GM12878 (cell line): Measurements from ENCODE around the gene ZBTB16. TPM values are rescaled to one million over a fixed set of nuclear protein-coding genes. Genes with fewer than 3 reads are reported as not detected.

Experiments
- ATAC-seq: fragments of 200-7000 bp; cut with Tn5 transposase; 3 replicates; pipeline ENCODE4 v1.9.1; 2020; ENCODE audit warnings: mild to moderate bottlenecking, moderate library complexity
- BruUV-seq: library from RNA; stranded (reverse); fragments of 400-500 nt; replicated peaks from 2 replicates; lab custom pipeline; 2021; lab: Mats Ljungman, UMichigan
- CTCF ChIA-PET: fragments of 300-600 bp; sonication (Branson Sonifier 250); formaldehyde crosslinking; extraction: SDS; loops from one replicate; lab custom pipeline; 2021; ENCODE audit warnings: inconsistent platforms; lab: Yijun Ruan, JAX
- POLR2A ChIA-PET: fragments of 350-600 bp; formaldehyde crosslinking; extraction: SDS; loops from one replicate; lab custom pipeline; 2021; ENCODE audit warnings: inconsistent platforms; lab: Charles Lee
- RAD21 ChIA-PET: fragments of 300-600 bp; sonication (Branson Sonifier 250); formaldehyde crosslinking; loops from one replicate; lab custom pipeline; 2023; ENCODE audit warnings: antibody characterized with exemption; ENCODE audit not compliant: unreplicated experiment; lab: Charles Lee
- SMC1A ChIA-PET: fragments of 300-600 bp; sonication (Branson Sonifier 250); formaldehyde crosslinking; loops from one replicate; lab custom pipeline; 2023; ENCODE audit not compliant: unreplicated experiment, uncharacterized antibody; lab: Charles Lee
- DNase-seq: peaks from one replicate; pipeline ENCODE4 v3.0.0-alpha.2; 2011; ENCODE audit warnings: low read depth, low spot score
- FAIRE-seq: peaks from 3 replicates; lab custom pipeline; 2011; peaks lifted over from hg19 to GRCh38; lab: Jason Lieb, UNC
- H2AFZ ChIP-seq: 2 replicates; pipeline ENCODE4 v1.6.0; 2011; ENCODE audit warnings: low read depth, low read length, control low read depth; ENCODE audit not compliant: control insufficient read depth
- H3K27ac ChIP-seq: 2 replicates; pipeline ENCODE4 v1.5.1; 2011; ENCODE audit warnings: control low read depth; ENCODE audit not compliant: control insufficient read depth, insufficient read depth
- H3K27me3 ChIP-seq, 2 experiments: replicated peaks in 1 of 2; 2 replicates each; pipeline versions ENCODE4 v1.6.0 to v1.6.1; 2011; ENCODE audit warnings: low read length in 1 of 2; ENCODE audit not compliant: control insufficient read depth in 2 of 2, insufficient read depth in 2 of 2
- H3K36me3 ChIP-seq, 2 experiments: 2 replicates each; pipeline ENCODE4 v1.5.1; 2011; ENCODE audit warnings: low read length in 1 of 2; ENCODE audit not compliant: control insufficient read depth in 2 of 2, insufficient read depth in 2 of 2
- H3K4me1 ChIP-seq: 2 replicates; pipeline ENCODE4 v1.6.1; 2011; ENCODE audit warnings: mild to moderate bottlenecking, low read length, moderate library complexity, mixed read lengths; ENCODE audit not compliant: control insufficient read depth, insufficient read depth
- H3K4me2 ChIP-seq: 2 replicates; pipeline ENCODE4 v1.6.0; 2011; ENCODE audit warnings: control low read depth; ENCODE audit not compliant: control insufficient read depth, insufficient read depth
- H3K4me3 ChIP-seq: fragments of 200-600 bp; sonication (generic); 2 replicates; pipeline ENCODE4 v1.5.1; 2016
- H3K79me2 ChIP-seq: 2 replicates; pipeline ENCODE4 v1.6.0; 2011; ENCODE audit warnings: low read length; ENCODE audit not compliant: control insufficient read depth, insufficient read depth
- H3K9ac ChIP-seq: 2 replicates; pipeline ENCODE4 v1.8.0; 2011; ENCODE audit warnings: low read length, control low read depth, mixed read lengths; ENCODE audit not compliant: control insufficient read depth, insufficient read depth
- H3K9me3 ChIP-seq: replicated peaks from 3 replicates; pipeline ENCODE4 v1.5.1; 2011; ENCODE audit warnings: mild to moderate bottlenecking, low read length; ENCODE audit not compliant: control insufficient read depth, insufficient read depth
- H4K20me1 ChIP-seq: 2 replicates; pipeline ENCODE4 v1.6.0; 2011; ENCODE audit not compliant: control insufficient read depth, insufficient read depth
- ATF3 ChIP-seq: IDR thresholded peaks from 2 replicates; pipeline ENCODE4 v1.6.1; 2011; ENCODE audit warnings: low read depth, mild to moderate bottlenecking, low read length, moderate library complexity, borderline replicate concordance; ENCODE audit errors: extremely low read depth
- FOXK2 ChIP-seq: fragments of 450-650 bp; IDR thresholded peaks from 2 replicates; pipeline ENCODE4 v1.6.1; 2017; ENCODE audit warnings: mild to moderate bottlenecking, moderate library complexity
- RBBP5 ChIP-seq: fragments of 200-600 bp; sonication (generic); conservative IDR thresholded peaks from 2 replicates; pipeline ENCODE4 v1.6.1; 2016
- RCOR1 ChIP-seq: conservative IDR thresholded peaks from 2 replicates; pipeline ENCODE4 v1.6.1; 2012; ENCODE audit warnings: low read depth, low read length, improper control_type of control experiment
- SIN3A ChIP-seq: IDR thresholded peaks from 2 replicates; pipeline ENCODE4 v1.6.1; 2012; ENCODE audit warnings: low read depth, low read length, improper control_type of control experiment
- SMAD1 ChIP-seq: fragments of 450-650 bp; IDR thresholded peaks from 2 replicates; pipeline ENCODE4 v1.6.1; 2018; ENCODE audit warnings: mild to moderate bottlenecking, low read depth; ENCODE audit not compliant: partially characterized antibody
- ZBED1 ChIP-seq: IDR thresholded peaks from 2 replicates; pipeline ENCODE4 v1.6.1; 2016; ENCODE audit warnings: borderline replicate concordance
- WGBS: methylation state at CpG from one replicate; pipeline ENCODE4 v1.1.6; 2016; ENCODE audit warnings: low lambda C conversion rate; ENCODE audit not compliant: insufficient replicate concordance, insufficient coverage; ENCODE audit errors: missing lambda C conversion rate; 5-methylcytosine and 5-hydroxymethylcytosine counted together
- in situ Hi-C: fragments of 300-500 bp; cut with MboI; formaldehyde crosslinking; loops from 9 replicates; pipeline ENCODE4 v1.14.3; 2018; ENCODE audit warnings: mixed read lengths
- intact Hi-C: fragments of 100-400 bp; cut with micrococcal nuclease; formaldehyde crosslinking; loops from one replicate; pipeline ENCODE4 v1.14.2; 2022; ENCODE audit not compliant: unreplicated experiment
- polyA plus RNA-seq, 11 experiments: library from polyadenylated mRNA; depleted of rRNA in 4 of 11; unstranded in 6 of 11; stranded (reverse) in 5 of 11; fragments of >200 nt; fragmentation: Nextera tagmentation in 4 of 11; fragmentation: Illumina TruSeq in 1 of 11; extraction: Ambion mirVana in 4 of 11; extraction: Trizol in 1 of 11; gene quantifications; 1 replicate in 1 of 11; 2 replicates in 10 of 11; pipeline versions ENCODE4 v1.2.1 to v1.2.3, GENCODE V29; 2011 to 2016; ENCODE audit warnings: inconsistent platforms in 2 of 11, missing spikeins in 2 of 11, low read depth in 1 of 11
- total RNA-seq, 4 experiments: library from RNA; depleted of rRNA in 3 of 4; stranded (reverse); fragments of >200 nt in 3 of 4; fragmentation: Illumina TruSeq in 1 of 4; extraction: Trizol in 1 of 4; gene quantifications; 2 replicates each; pipeline versions ENCODE4 v1.2.1 to v1.2.3, GENCODE V29; 2013 to 2021

The ZBTB16 gene
- total and polyA plus RNA-seq, 10 of the 15 experiments (the other 5 are each of a cell fraction or from before 2014, with no cell fraction given), result 0.38 TPM; not detected in 9

- TF ChIP-seq ATF3 (no peak), RBBP5 (no peak), SMAD1 (no peak)
These were observed 170.7 kb downstream of the ZBTB16 start (continued) for GRCh38 chr11:114230031-114230704.

- in situ Hi-C loops (no loop called here), intact Hi-C loops (no loop called here)
- no peaks in the 10 kb centered on the region for H4K20me1 ChIP-seq
- H3K79me2 ChIP-seq, result no peaks in the 10 kb centered on the region
- POLR2A ChIA-PET, result no interaction called here
- FAIRE-seq, result no peak
- no peaks in the 10 kb centered on the region for H3K9me3 ChIP-seq
- H3K36me3 ChIP-seq, result no peaks in the 10 kb centered on the region
- H2AFZ ChIP-seq, result no peak overlapping the region
- H3K4me2 ChIP-seq, result no peak overlapping the region
- H3K4me3 ChIP-seq, result no peak overlapping the region
- CTCF ChIA-PET, result no interaction called here
- BruUV-seq, result no TSS peak
- no peaks in the 10 kb centered on the region for H3K4me1 ChIP-seq
- no peak for ATAC-seq
- DNase-seq, result no peak
- no peak overlapping the region for H3K27ac ChIP-seq
- H3K9ac ChIP-seq, result no peak overlapping the region
- RAD21 ChIA-PET, result no interaction called here
- SMC1A ChIA-PET, result no interaction called here
- H3K27me3 ChIP-seq, result peaks cover 0 to 3% of the 10 kb centered on the region in 2 experiments; a peak in 2 of 4 replicates
- 30% methylated on average over 16 of the region's 18 CpGs for WGBS
- TF ChIP-seq SIN3A (no peak), RCOR1 (no peak), ZBED1 (no peak), FOXK2 (no peak)
- TF ChIP-seq, all 136 proteins: peak for 0
These were observed 173.0 kb downstream of the ZBTB16 start for GRCh38 chr11:114232400-114233059.
